Endothelial cell of umbilical vein (primary cell): ENCODE results near the gene ZSWIM7.
"Not testable (repeated sequence)": the region's sequence is repeated elsewhere in the genome, so short reads cannot be mapped to it uniquely, and the experiment has no call there.

Source experiments
- EZH2 ChIP-seq: IDR thresholded peaks from 2 replicates; pipeline ENCODE4 v1.6.1; 2012; ENCODE audit warnings: borderline replicate concordance, low read depth, mild to moderate bottlenecking, moderate library complexity, low read length, inconsistent platforms; ENCODE audit not compliant: severe bottlenecking
- FOS ChIP-seq: IDR thresholded peaks from 2 replicates; pipeline ENCODE4 v1.6.1; 2011; ENCODE audit warnings: mild to moderate bottlenecking, low read length, moderate library complexity, borderline replicate concordance; ENCODE audit not compliant: insufficient read depth
- JUN ChIP-seq: IDR thresholded peaks from 2 replicates; pipeline ENCODE4 v1.6.1; 2011; ENCODE audit warnings: borderline replicate concordance, low read depth; ENCODE audit not compliant: insufficient read length, insufficient read depth
- MYC ChIP-seq: IDR thresholded peaks from one replicate; pipeline ENCODE4 v1.6.1; 2011; ENCODE audit warnings: mild to moderate bottlenecking, low read depth, low read length
- POLR2A ChIP-seq: IDR thresholded peaks from 2 replicates; pipeline ENCODE4 v1.6.1; 2012; ENCODE audit warnings: low read depth, mild to moderate bottlenecking, control low read depth, low read length
- POLR2AphosphoS5 ChIP-seq: IDR thresholded peaks from 2 replicates; pipeline ENCODE4 v1.6.1; 2012; ENCODE audit warnings: low read depth, mild to moderate bottlenecking, control low read depth, low read length, moderate library complexity; ENCODE audit not compliant: insufficient read depth
- TF ChIP-seq, protein P1 (sequence below): IDR thresholded peaks from 2 replicates; pipeline ENCODE4 v1.6.1; 2011; ENCODE audit not compliant: insufficient read depth, insufficient read length
- TF ChIP-seq, protein P2 (sequence below), 2 donors: IDR thresholded peaks; 1 replicate in 1 of 2; 2 replicates in 1 of 2; pipeline ENCODE4 v1.5.1; 2011; ENCODE audit warnings: low read length in 2 of 2, mild to moderate bottlenecking in 2 of 2, moderate library complexity in 2 of 2, control low read depth in 1 of 2, inconsistent platforms in 1 of 2, low read depth in 1 of 2; ENCODE audit not compliant: insufficient read depth in 1 of 2; ENCODE audit errors: extremely low read depth in 1 of 2

DNA sequence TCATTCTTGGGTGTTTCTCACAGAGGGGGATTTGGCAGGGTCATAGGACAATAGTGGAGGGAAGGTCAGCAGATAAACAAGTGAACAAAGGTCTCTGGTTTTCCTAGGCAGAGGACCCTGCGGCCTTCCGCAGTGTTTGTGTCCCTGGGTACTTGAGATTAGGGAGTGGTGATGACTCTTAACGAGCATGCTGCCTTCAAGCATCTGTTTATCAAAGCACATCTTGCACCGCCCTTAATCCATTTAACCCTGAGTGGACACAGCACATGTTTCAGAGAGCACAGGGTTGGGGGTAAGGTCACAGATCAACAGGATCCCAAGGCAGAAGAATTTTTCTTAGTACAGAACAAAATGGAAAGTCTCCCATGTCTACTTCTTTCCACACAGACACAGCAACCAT lies 20.5 kb downstream of the ZSWIM7 start:
- TF ChIP-seq, protein P1, sequence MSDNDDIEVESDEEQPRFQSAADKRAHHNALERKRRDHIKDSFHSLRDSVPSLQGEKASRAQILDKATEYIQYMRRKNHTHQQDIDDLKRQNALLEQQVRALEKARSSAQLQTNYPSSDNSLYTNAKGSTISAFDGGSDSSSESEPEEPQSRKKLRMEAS: not testable (repeated sequence)
- TF ChIP-seq, protein P2, sequence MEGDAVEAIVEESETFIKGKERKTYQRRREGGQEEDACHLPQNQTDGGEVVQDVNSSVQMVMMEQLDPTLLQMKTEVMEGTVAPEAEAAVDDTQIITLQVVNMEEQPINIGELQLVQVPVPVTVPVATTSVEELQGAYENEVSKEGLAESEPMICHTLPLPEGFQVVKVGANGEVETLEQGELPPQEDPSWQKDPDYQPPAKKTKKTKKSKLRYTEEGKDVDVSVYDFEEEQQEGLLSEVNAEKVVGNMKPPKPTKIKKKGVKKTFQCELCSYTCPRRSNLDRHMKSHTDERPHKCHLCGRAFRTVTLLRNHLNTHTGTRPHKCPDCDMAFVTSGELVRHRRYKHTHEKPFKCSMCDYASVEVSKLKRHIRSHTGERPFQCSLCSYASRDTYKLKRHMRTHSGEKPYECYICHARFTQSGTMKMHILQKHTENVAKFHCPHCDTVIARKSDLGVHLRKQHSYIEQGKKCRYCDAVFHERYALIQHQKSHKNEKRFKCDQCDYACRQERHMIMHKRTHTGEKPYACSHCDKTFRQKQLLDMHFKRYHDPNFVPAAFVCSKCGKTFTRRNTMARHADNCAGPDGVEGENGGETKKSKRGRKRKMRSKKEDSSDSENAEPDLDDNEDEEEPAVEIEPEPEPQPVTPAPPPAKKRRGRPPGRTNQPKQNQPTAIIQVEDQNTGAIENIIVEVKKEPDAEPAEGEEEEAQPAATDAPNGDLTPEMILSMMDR (IDR thresholded peaks at IDR 0.05; ENCODE audit: extremely low read depth in 1 of 2, insufficient read depth in 1 of 2, low read depth in 1 of 2, low read length in 2 of 2): not testable (repeated sequence)
- not testable (repeated sequence) for TF ChIP-seq FOS, POLR2A, POLR2AphosphoS5, EZH2, JUN, MYC
